IPS-NIHi7 (cell line): ENCODE measurements around the gene NRG2.

Experiments
- DNase-seq: peaks from one replicate; pipeline ENCODE4 v3.0.0; 2012; ENCODE audit warnings: mixed read lengths; ENCODE audit errors: extremely low spot score

The NRG2 gene

GRCh38 chr5:140010798-140011197, 32.3 kb downstream of the NRG2 start:
- DNase-seq, result no peak

GRCh38 chr5:140007311-140007710, 35.8 kb downstream of the NRG2 start:
- no peak for DNase-seq

GRCh38 chr5:140005145-140005591, 37.9 kb downstream of the NRG2 start:
- no peak for DNase-seq

GRCh38 chr5:140004174-140004573, 38.9 kb downstream of the NRG2 start:
- no peak for DNase-seq

- DNase-seq, result no peak
Measured at GRCh38 chr5:140003519-140003918, 39.6 kb downstream of the NRG2 start.

GRCh38 chr5:140000332-140000731, 42.8 kb downstream of the NRG2 start:
- no peak for DNase-seq

GRCh38 chr5:139998837-139999236, 44.3 kb downstream of the NRG2 start:
- DNase-seq, result no peak

- no peak for DNase-seq
Measured at GRCh38 chr5:139997276-139997675, 45.8 kb downstream of the NRG2 start.

GRCh38 chr5:139995929-139996328, 47.2 kb downstream of the NRG2 start:
- no peak for DNase-seq

GRCh38 chr5:139994234-139994633, 48.9 kb downstream of the NRG2 start:
- DNase-seq, result no peak

- DNase-seq, result peak; percentile 34
Measured at GRCh38 chr5:139985733-139986132, 57.4 kb downstream of the NRG2 start.

- DNase-seq, result no peak
Measured at GRCh38 chr5:139985290-139985689, 57.8 kb downstream of the NRG2 start.

- no peak for DNase-seq
Measured at GRCh38 chr5:139984816-139985215, 58.3 kb downstream of the NRG2 start.

- DNase-seq, result no peak
Measured at GRCh38 chr5:139982975-139983240, 60.2 kb downstream of the NRG2 start.

- no peak for DNase-seq
Measured at GRCh38 chr5:139982157-139982974, 60.7 kb downstream of the NRG2 start.

GRCh38 chr5:139980765-139981164, 62.3 kb downstream of the NRG2 start:
- no peak for DNase-seq

- no peak for DNase-seq
Measured at GRCh38 chr5:139979943-139980342, 63.2 kb downstream of the NRG2 start.

GRCh38 chr5:139979518-139979917, 63.6 kb downstream of the NRG2 start:
- no peak for DNase-seq

GRCh38 chr5:139976703-139977102, 66.4 kb downstream of the NRG2 start:
- no peak for DNase-seq

- DNase-seq, result no peak
Measured at GRCh38 chr5:139975942-139976341, 67.2 kb downstream of the NRG2 start.

GRCh38 chr5:139975306-139975705, 67.8 kb downstream of the NRG2 start:
- no peak for DNase-seq

GRCh38 chr5:139974661-139975060, 68.4 kb downstream of the NRG2 start:
- peak; percentile 59 for DNase-seq

- no peak for DNase-seq
Measured at GRCh38 chr5:139971202-139971725, 71.8 kb downstream of the NRG2 start.

GRCh38 chr5:139969318-139969717, 73.8 kb downstream of the NRG2 start:
- no peak for DNase-seq
